ENCODE results near the gene TCERG1L.

TCERG1L gene

DNA sequence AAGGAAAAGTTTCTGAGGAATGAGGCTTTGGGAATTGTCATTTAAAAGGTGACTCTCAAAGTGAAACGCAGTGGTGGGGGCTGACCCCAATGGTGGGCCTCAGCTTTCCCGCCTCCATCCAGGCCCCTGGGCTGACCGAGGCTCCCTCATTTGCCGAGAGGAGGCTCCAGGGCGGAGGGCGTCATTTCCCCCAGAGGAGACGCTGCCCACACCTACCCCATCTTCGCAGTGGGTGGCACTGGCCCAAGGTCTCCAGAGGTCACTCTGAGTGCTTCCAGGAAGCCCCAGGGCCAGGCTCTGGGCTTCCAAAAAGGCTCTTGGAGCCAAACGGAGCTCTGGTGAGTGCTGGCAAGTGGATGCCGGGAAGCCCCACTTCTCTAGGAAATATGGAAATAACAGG lies 38.0 kb downstream of the TCERG1L start:
- no peak for DNase-seq (ENCODE audit: low read depth in 2 of 2)
- no peak overlapping the region for H3K4me3 ChIP-seq (replicated peaks in 1 of 2; ENCODE audit: low read depth in 2 of 2, low read length in 2 of 2)
- TF ChIP-seq, protein P1, sequence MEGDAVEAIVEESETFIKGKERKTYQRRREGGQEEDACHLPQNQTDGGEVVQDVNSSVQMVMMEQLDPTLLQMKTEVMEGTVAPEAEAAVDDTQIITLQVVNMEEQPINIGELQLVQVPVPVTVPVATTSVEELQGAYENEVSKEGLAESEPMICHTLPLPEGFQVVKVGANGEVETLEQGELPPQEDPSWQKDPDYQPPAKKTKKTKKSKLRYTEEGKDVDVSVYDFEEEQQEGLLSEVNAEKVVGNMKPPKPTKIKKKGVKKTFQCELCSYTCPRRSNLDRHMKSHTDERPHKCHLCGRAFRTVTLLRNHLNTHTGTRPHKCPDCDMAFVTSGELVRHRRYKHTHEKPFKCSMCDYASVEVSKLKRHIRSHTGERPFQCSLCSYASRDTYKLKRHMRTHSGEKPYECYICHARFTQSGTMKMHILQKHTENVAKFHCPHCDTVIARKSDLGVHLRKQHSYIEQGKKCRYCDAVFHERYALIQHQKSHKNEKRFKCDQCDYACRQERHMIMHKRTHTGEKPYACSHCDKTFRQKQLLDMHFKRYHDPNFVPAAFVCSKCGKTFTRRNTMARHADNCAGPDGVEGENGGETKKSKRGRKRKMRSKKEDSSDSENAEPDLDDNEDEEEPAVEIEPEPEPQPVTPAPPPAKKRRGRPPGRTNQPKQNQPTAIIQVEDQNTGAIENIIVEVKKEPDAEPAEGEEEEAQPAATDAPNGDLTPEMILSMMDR (IDR thresholded peaks at IDR 0.05; ENCODE audit: low read depth, low read length) = no peak

DNA sequence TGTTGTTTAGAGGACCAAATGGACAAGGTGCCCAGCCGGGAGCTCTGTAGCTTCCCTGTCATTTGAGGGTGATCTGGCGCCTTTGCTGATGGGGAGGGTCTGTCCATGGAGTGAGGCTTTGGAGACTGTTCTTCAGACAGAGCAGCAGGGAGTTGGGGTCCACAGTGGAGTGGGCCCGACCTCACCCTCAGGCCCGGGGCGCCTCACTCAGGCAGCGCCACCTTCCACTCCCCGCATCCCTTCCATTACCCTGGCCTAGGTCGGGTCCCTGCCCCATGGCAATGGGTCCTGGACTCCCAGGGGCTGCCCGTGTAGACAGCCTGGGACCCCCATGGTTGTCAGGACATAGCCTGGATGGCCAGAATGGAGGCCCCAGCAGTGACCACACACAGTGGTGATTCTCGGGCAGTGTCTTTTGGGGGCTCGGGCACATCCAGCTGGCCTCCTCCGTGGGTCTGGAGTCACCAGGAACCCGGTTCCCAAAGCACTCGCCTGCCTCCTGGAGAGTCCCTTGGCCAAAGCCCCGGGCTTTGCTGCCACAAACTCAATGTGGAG lies 38.5 kb downstream of the TCERG1L start:
- TF ChIP-seq, protein P1 (IDR thresholded peaks at IDR 0.05; ENCODE audit: low read depth, low read length) = no peak
- H3K4me3 ChIP-seq (replicated peaks in 1 of 2; ENCODE audit: low read depth in 2 of 2, low read length in 2 of 2) = no peak overlapping the region
- no peak for DNase-seq (ENCODE audit: low read depth in 2 of 2)

DNA sequence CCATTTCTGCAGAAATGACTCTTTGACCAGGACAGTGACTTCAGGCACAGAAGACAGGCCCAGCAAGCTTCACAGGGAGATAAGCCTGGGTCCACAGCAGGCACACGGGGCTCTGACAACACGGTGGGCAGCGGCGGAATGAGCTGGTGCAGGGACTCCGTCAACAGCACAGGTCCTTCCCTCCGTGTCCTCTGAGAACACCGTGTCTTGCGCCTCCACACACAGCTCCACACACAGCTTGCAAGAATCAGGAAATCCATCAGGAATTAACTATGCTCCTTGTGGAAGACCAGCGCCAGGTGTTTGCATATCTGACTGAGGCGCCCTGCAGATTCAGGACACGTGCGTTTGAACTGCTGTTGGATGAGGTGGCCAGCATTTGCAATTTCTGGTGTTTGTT lies 39.6 kb downstream of the TCERG1L start:
- no peak overlapping the region for H3K4me3 ChIP-seq (replicated peaks in 1 of 2; ENCODE audit: low read depth in 2 of 2, low read length in 2 of 2)
- DNase-seq (ENCODE audit: low read depth in 2 of 2) = no peak
- TF ChIP-seq, protein P1 (IDR thresholded peaks at IDR 0.05; ENCODE audit: low read depth, low read length) = no peak

DNA sequence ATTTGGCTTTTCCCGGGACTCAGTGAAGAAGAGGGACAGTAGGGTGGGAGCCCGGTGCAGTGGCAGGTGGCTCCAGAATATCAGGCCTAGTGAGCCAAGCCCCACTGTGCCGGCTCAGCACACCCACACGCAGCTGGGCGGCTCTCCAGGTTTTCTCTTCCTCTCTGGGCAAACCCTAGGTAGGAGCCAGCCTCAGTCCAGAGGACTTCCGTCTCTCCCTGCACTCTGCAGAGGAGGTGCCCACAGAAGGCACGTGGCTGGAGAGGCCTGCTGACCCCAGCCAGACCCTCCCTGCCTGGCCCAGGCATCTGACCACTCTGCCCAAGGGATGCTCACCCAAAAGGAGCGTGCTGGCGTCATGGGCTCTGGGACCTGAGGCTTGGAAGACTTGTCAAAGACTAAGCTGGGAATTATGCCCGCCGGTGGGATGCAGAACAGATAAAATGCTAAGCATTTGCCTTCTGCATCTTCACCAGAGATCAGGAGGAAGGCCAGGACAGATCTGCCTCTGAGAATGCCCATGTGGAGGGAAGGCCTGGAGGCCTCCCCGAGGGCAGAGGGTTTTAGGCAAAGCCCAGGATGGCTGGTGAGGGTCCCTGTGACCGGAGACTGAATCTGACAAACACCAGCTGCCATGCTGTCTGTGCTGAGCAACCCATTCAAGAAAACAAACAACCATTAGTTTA lies 40.2 kb downstream of the TCERG1L start:
- no peak for DNase-seq (ENCODE audit: low read depth in 2 of 2)
- H3K4me3 ChIP-seq (replicated peaks in 1 of 2; ENCODE audit: low read depth in 2 of 2, low read length in 2 of 2) = no peak overlapping the region
- TF ChIP-seq, protein P1 (IDR thresholded peaks at IDR 0.05; ENCODE audit: low read depth, low read length) = no peak

DNA sequence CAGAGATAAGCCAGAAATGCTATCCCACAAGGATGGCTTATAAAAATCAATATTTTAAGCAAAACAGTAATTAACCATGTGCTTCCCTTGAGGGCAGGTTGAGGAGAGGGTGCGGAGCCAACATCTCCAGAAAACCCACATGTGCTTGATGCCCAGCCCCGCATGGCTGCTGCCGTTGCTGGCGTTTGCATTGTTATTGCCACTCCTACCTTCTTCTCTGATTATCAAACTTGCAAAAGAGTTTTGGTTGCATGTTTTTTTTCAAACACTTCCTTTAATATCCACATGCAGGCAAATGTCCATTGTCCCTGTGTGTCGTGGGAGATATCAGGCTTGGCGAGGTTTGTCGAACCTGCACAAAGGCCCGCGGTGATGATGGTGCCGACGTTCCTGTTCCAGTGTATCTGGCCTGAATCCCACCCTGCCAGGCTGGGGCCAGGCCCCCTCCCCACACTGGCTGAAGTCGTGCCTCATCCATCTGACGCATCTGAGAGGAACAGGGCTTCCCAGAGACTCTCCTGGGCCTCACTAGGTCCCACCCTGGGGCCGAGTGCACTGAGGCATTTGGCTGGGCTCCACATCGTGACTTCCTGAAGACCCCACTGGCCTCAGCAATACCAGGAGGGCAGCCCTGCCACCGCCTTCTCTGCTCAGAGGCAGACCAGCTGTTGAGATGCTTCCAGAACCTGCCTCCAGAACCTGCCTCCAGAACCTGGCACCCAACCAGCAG lies 40.9 kb downstream of the TCERG1L start:
- TF ChIP-seq, protein P1 (IDR thresholded peaks at IDR 0.05; ENCODE audit: low read depth, low read length) = no peak
- DNase-seq (ENCODE audit: low read depth in 2 of 2) = no peak
- no peak overlapping the region for H3K4me3 ChIP-seq (replicated peaks in 1 of 2; ENCODE audit: low read depth in 2 of 2, low read length in 2 of 2)

DNA sequence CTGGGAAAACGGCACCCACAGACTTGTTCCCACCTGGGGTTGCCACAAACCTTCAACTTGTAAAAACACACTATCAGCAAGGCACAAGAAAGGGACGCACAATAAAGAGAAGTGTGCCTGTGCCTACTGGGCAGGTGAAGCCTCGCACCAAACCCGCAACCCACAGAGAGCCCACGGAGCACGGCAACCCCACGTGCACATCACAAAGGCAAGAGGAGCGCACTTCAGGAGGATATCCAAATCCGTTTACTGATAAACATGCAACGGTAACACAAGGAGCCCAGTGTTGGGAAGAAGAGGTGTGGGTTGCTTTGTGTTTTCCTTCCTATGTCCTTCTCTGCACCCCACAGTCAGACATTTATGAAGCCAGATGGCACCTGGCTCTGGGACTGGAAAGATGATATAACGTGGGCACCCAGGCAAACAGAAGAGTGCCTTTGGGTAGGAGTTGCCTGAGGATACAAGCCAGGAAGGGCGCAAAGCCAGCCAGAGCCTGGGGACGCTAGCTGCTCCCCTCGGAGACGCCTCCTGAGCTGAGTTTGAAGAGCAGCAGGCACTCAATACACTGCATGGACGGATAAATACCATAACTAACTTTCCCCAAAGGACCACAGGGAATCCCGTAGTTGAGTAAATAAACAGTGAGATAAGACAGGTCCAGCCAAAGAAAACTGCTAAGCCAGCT lies 41.6 kb downstream of the TCERG1L start:
- TF ChIP-seq, protein P1 (IDR thresholded peaks at IDR 0.05; ENCODE audit: low read depth, low read length) = no peak
- no peak for DNase-seq (ENCODE audit: low read depth in 2 of 2)
- H3K4me3 ChIP-seq (replicated peaks in 1 of 2; ENCODE audit: low read depth in 2 of 2, low read length in 2 of 2) = no peak overlapping the region
